ENCODE results near the gene CERS1.

Gene CERS1

GRCh38 chr19:18908917-18909619, 13.1 kb upstream of the CERS1 start:
- H3K27ac ChIP-seq (ENCODE audit: low read depth, low read length): no peak overlapping the region
- no peaks in the 10 kb centered on the region for H3K27me3 ChIP-seq (ENCODE audit: control insufficient read depth, low read length)
- H3K4me3 ChIP-seq (ENCODE audit: low read length): no peak overlapping the region
- H3K4me1 ChIP-seq (ENCODE audit: control insufficient read depth, low read length): no peaks in the 10 kb centered on the region
- H4K20me1 ChIP-seq (ENCODE audit: control insufficient read depth, insufficient read depth, low read depth, low read length): no peaks in the 10 kb centered on the region; the same call in 1 of the 2 replicates
- TF ChIP-seq EZH2phosphoT487 (IDR thresholded peaks at IDR 0.05; ENCODE audit: borderline replicate concordance, low read length): no peak
- no peak for TF ChIP-seq CTCF (IDR thresholded peaks at IDR 0.05; ENCODE audit: low read depth, low read length, poor library complexity, severe bottlenecking)
- no peaks in the 10 kb centered on the region for H3F3A ChIP-seq (ENCODE audit: control insufficient read depth, insufficient read depth)
- no peak overlapping the region for H3K4me2 ChIP-seq (ENCODE audit: low read length)
- H3K36me3 ChIP-seq (ENCODE audit: control insufficient read depth, low read length): peaks cover 52% of the 10 kb centered on the region
- H3K9me3 ChIP-seq (ENCODE audit: control insufficient read depth, insufficient read depth, low read length): no peaks in the 10 kb centered on the region
- no peaks in the 10 kb centered on the region for H3K9me2 ChIP-seq (replicated peaks; ENCODE audit: control insufficient read depth, low read length)
- peaks cover 15% of the 10 kb centered on the region for H3K79me2 ChIP-seq (ENCODE audit: control insufficient read depth, low read length)

- Histone ChIP-seq H3K4me2 (ENCODE audit: low read length) (no peak overlapping the region), H3K36me3 (ENCODE audit: control insufficient read depth, low read length) (peaks cover 38% of the 10 kb centered on the region), H4K20me1 (ENCODE audit: control insufficient read depth, insufficient read depth, low read depth, low read length) (no peaks in the 10 kb centered on the region), H3K27me3 (ENCODE audit: control insufficient read depth, low read length) (no peaks in the 10 kb centered on the region), H3K79me2 (ENCODE audit: control insufficient read depth, low read length) (no peaks in the 10 kb centered on the region), H3K27ac (ENCODE audit: low read depth, low read length) (no peak overlapping the region), H3K4me3 (ENCODE audit: low read length) (no peak overlapping the region), H3K9me3 (ENCODE audit: control insufficient read depth, insufficient read depth, low read length) (no peaks in the 10 kb centered on the region), H3K4me1 (ENCODE audit: control insufficient read depth, low read length) (no peaks in the 10 kb centered on the region), H3K9me2 (replicated peaks; ENCODE audit: control insufficient read depth, low read length) (no peaks in the 10 kb centered on the region), H3F3A (ENCODE audit: control insufficient read depth, insufficient read depth) (no peaks in the 10 kb centered on the region)
- no peak for TF ChIP-seq EZH2phosphoT487 (IDR thresholded peaks at IDR 0.05; ENCODE audit: borderline replicate concordance, low read length)
- TF ChIP-seq CTCF (IDR thresholded peaks at IDR 0.05; ENCODE audit: low read depth, low read length, poor library complexity, severe bottlenecking): no peak
Observed at GRCh38 chr19:18906605-18907519, 10.9 kb upstream of the CERS1 start.

- no peak overlapping the region for H3K4me2 ChIP-seq (ENCODE audit: low read length)
- no peaks in the 10 kb centered on the region for H3K27me3 ChIP-seq (ENCODE audit: control insufficient read depth, low read length)
- H3F3A ChIP-seq (ENCODE audit: control insufficient read depth, insufficient read depth): no peaks in the 10 kb centered on the region
- TF ChIP-seq EZH2phosphoT487 (IDR thresholded peaks at IDR 0.05; ENCODE audit: borderline replicate concordance, low read length) (no peak), CTCF (IDR thresholded peaks at IDR 0.05; ENCODE audit: low read depth, low read length, poor library complexity, severe bottlenecking) (no peak)
- peaks cover 36% of the 10 kb centered on the region for H3K36me3 ChIP-seq (ENCODE audit: control insufficient read depth, low read length)
- no peaks in the 10 kb centered on the region for H3K4me1 ChIP-seq (ENCODE audit: control insufficient read depth, low read length)
- H3K9me3 ChIP-seq (ENCODE audit: control insufficient read depth, insufficient read depth, low read length): no peaks in the 10 kb centered on the region
- no peaks in the 10 kb centered on the region for H3K9me2 ChIP-seq (replicated peaks; ENCODE audit: control insufficient read depth, low read length)
- H3K27ac ChIP-seq (ENCODE audit: low read depth, low read length): no peak overlapping the region
- H3K79me2 ChIP-seq (ENCODE audit: control insufficient read depth, low read length): no peaks in the 10 kb centered on the region
- H3K4me3 ChIP-seq (ENCODE audit: low read length): no peak overlapping the region
- H4K20me1 ChIP-seq (ENCODE audit: control insufficient read depth, insufficient read depth, low read depth, low read length): no peaks in the 10 kb centered on the region
Observed at GRCh38 chr19:18905513-18906236, 9.7 kb upstream of the CERS1 start.

All from DOHH2 (cell line).